Measurements from ENCODE around the gene GRB10. TPM values are rescaled to one million over a fixed set of nuclear protein-coding genes. Genes with fewer than 3 reads are reported as not detected.

GRB10 gene
- polyA plus RNA-seq, 2 of the 4 experiments (the other 2 are of a cell fraction) = 23.2 to 37.0 TPM

DNA sequence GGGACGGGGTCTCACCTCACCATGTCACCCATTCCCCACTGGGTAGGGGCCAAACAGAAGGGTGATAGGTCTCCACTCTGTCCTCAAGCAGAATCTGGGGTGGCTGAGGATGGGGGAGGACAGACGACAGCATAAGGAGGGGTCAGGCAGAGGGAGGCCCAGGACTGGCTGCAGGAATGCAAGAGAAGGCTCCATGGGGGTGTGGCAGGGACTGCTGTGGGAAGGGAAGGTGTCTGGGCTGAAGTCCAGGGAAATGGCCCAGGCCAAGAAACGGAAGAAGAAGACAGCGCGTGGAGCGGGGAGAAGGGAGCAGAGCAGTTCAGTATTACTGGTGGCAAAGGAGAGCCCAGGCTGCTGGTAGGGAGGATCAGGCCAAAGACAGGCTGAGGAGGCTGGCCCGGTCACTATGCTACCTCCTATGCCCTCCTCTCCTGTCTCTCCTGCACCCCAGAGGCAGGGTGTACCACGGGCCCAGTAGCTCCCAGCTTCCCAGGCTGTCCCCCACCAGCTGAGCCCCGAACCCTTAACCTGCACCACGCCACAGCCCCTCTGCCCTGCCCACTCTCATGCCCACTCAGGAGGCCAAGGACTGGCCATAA is 60.9 kb downstream of the GRB10 start:
- Histone ChIP-seq H3K4me2 (no peak overlapping the region), H3K27ac (no peak overlapping the region), H3K4me3 (no peak overlapping the region), H3K4me1 (peaks cover 16% of the 10 kb centered on the region; the same call in 1 of the 3 replicates), H3K9me3 (no peaks in the 10 kb centered on the region)
- no peak for FAIRE-seq
- DNase-seq (ENCODE audit: low read depth in 1 of 2, low spot score in 1 of 2) = no peak
- TF ChIP-seq ZC3H11A (IDR thresholded peaks at IDR 0.05) = no peak
- POLR2A ChIA-PET = no interaction called here
- WGBS (ENCODE audit: missing lambda C conversion rate) = 84% methylated on average over 10 of the region's 10 CpGs
- CTCF ChIA-PET = interaction anchor here (0.8 to 2.0 kb wide), 3 partner anchors 13 to 441 kb away, joined by 3 to 8 read pairs (median 6); no protein-coding TSS in a partner anchor
- ATAC-seq = peak; percentile 48 to 51; a peak in 5 of 6 replicates

DNA sequence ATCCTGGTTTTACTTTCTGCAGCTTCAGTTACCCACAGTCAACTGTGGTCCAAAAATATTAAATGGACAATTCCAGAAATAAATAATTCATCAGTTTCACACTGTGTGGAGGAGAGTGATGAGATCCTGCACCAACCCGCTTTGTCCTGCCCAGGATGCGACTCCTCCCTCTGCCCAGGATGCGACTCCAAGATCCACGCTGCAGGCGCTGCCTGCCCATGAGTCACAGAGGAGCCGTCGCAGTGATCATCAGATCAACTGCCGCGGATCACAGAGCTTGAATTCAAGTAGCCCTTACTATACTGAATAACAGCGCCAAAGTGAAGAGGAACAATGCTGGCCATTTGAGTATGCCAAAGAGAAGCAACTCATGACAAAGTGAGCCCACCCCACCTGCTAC is 61.5 kb downstream of the GRB10 start:
- ATAC-seq = peak; percentile 17 to 62; a peak in 3 of 6 replicates
- Histone ChIP-seq H3K4me2 (no peak overlapping the region), H3K9me3 (no peaks in the 10 kb centered on the region), H3K4me3 (no peak overlapping the region), H3K4me1 (peaks cover 16% of the 10 kb centered on the region; the same call in 1 of the 3 replicates), H3K27ac (no peak overlapping the region)
- ChIA-PET CTCF (interaction anchor here (0.8 to 2.0 kb wide), 4 partner anchors 12 to 441 kb away, joined by 3 to 8 read pairs (median 5); no protein-coding TSS in a partner anchor), POLR2A (no interaction called here)
- peak in 1 of 2 experiments; percentile 22 for DNase-seq (ENCODE audit: low read depth in 1 of 2, low spot score in 1 of 2)
- no peak for FAIRE-seq
- 91% methylated on average over 10 of the region's 10 CpGs for WGBS (ENCODE audit: missing lambda C conversion rate)
- TF ChIP-seq, protein P1, sequence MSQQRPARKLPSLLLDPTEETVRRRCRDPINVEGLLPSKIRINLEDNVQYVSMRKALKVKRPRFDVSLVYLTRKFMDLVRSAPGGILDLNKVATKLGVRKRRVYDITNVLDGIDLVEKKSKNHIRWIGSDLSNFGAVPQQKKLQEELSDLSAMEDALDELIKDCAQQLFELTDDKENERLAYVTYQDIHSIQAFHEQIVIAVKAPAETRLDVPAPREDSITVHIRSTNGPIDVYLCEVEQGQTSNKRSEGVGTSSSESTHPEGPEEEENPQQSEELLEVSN (IDR thresholded peaks at IDR 0.05; ENCODE audit: borderline replicate concordance, low read depth) = no peak
- TF ChIP-seq, protein P2, sequence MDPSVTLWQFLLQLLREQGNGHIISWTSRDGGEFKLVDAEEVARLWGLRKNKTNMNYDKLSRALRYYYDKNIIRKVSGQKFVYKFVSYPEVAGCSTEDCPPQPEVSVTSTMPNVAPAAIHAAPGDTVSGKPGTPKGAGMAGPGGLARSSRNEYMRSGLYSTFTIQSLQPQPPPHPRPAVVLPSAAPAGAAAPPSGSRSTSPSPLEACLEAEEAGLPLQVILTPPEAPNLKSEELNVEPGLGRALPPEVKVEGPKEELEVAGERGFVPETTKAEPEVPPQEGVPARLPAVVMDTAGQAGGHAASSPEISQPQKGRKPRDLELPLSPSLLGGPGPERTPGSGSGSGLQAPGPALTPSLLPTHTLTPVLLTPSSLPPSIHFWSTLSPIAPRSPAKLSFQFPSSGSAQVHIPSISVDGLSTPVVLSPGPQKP (IDR thresholded peaks at IDR 0.05; ENCODE audit: low read depth, low read length) = no peak
- TF ChIP-seq CHD4 (IDR thresholded peaks at IDR 0.05; ENCODE audit: borderline replicate concordance) (no peak), RNF2 (IDR thresholded peaks at IDR 0.05; ENCODE audit: borderline replicate concordance, low read depth) (no peak), FOXS1 (CRISPR knock-in tag; IDR thresholded peaks at IDR 0.05) (no peak), RCOR1 (IDR thresholded peaks at IDR 0.05; ENCODE audit: low read depth, low read length) (no peak), POLR2A (IDR thresholded peaks at IDR 0.05; ENCODE audit: low read length) (no peak), KDM1A (IDR thresholded peaks at IDR 0.05; ENCODE audit: low read depth) (no peak), ZC3H11A (IDR thresholded peaks at IDR 0.05) (no peak)
- TF ChIP-seq, protein P3, sequence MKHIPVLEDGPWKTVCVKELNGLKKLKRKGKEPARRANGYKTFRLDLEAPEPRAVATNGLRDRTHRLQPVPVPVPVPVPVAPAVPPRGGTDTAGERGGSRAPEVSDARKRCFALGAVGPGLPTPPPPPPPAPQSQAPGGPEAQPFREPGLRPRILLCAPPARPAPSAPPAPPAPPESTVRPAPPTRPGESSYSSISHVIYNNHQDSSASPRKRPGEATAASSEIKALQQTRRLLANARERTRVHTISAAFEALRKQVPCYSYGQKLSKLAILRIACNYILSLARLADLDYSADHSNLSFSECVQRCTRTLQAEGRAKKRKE (CRISPR knock-in tag; IDR thresholded peaks at IDR 0.05; ENCODE audit: low read depth) = no peak
- TF ChIP-seq, protein P4, sequence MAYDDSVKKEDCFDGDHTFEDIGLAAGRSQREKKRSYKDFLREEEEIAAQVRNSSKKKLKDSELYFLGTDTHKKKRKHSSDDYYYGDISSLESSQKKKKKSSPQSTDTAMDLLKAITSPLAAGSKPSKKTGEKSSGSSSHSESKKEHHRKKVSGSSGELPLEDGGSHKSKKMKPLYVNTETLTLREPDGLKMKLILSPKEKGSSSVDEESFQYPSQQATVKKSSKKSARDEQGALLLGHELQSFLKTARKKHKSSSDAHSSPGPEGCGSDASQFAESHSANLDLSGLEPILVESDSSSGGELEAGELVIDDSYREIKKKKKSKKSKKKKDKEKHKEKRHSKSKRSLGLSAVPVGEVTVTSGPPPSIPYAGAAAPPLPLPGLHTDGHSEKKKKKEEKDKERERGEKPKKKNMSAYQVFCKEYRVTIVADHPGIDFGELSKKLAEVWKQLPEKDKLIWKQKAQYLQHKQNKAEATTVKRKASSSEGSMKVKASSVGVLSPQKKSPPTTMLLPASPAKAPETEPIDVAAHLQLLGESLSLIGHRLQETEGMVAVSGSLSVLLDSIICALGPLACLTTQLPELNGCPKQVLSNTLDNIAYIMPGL (CRISPR knock-in tag; IDR thresholded peaks at IDR 0.05; ENCODE audit: borderline replicate concordance) = no peak

DNA sequence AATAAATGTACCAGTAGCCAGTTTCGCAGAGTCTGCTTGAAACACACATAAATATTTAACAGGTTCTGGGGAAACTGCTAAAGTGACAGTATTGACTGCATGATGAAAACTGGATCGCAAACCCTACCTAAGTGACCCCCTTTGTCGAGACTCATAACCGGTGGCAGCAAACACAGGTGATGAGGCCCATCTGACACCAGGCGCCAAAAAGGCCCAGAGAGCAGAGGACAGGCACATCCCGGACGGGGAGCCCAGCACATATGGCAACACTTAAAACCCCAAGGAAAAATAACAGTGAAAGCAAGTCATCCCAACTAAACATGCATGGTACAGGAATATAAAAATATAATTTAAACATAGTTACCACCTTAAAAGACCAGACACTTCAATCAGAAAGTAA is 62.4 kb downstream of the GRB10 start:
- Histone ChIP-seq H3K4me2 (no peak overlapping the region), H3K4me3 (no peak overlapping the region), H3K4me1 (peaks cover 24% of the 10 kb centered on the region; the same call in 2 of the 3 replicates), H3K9me3 (no peaks in the 10 kb centered on the region), H3K27ac (no peak overlapping the region)
- TF ChIP-seq, protein P4 (CRISPR knock-in tag; IDR thresholded peaks at IDR 0.05; ENCODE audit: borderline replicate concordance) = no peak
- TF ChIP-seq HEYL (CRISPR knock-in tag; IDR thresholded peaks at IDR 0.05) = no peak
- TF ChIP-seq RNF2 (IDR thresholded peaks at IDR 0.05; ENCODE audit: borderline replicate concordance, low read depth) = no peak
- no peak for TF ChIP-seq TFCP2L1 (CRISPR knock-in tag; IDR thresholded peaks at IDR 0.05)
- TF ChIP-seq NR3C1 (IDR thresholded peaks at IDR 0.05) = no peak
- no peak for TF ChIP-seq FOSB (CRISPR knock-in tag; IDR thresholded peaks at IDR 0.05)
- TF ChIP-seq RFX5 (IDR thresholded peaks at IDR 0.05) = no peak
- TF ChIP-seq, protein P3 (CRISPR knock-in tag; IDR thresholded peaks at IDR 0.05; ENCODE audit: low read depth) = no peak
- no peak for TF ChIP-seq RCOR1 (IDR thresholded peaks at IDR 0.05; ENCODE audit: low read depth, low read length)
- no peak for TF ChIP-seq CBX8 (IDR thresholded peaks at IDR 0.05)
- TF ChIP-seq HOXB13 (CRISPR knock-in tag; IDR thresholded peaks at IDR 0.05; ENCODE audit: low read depth) = no peak
- TF ChIP-seq EHF (CRISPR knock-in tag; IDR thresholded peaks at IDR 0.05) = no peak
- TF ChIP-seq TP53 (CRISPR knock-in tag; IDR thresholded peaks at IDR 0.05) = no peak
- TF ChIP-seq, protein P5, sequence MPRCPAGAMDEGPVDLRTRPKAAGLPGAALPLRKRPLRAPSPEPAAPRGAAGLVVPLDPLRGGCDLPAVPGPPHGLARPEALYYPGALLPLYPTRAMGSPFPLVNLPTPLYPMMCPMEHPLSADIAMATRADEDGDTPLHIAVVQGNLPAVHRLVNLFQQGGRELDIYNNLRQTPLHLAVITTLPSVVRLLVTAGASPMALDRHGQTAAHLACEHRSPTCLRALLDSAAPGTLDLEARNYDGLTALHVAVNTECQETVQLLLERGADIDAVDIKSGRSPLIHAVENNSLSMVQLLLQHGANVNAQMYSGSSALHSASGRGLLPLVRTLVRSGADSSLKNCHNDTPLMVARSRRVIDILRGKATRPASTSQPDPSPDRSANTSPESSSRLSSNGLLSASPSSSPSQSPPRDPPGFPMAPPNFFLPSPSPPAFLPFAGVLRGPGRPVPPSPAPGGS (IDR thresholded peaks at IDR 0.05) = no peak
- TF ChIP-seq, protein P6, sequence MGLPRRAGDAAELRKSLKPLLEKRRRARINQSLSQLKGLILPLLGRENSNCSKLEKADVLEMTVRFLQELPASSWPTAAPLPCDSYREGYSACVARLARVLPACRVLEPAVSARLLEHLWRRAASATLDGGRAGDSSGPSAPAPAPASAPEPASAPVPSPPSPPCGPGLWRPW (IDR thresholded peaks at IDR 0.05) = no peak
- TF ChIP-seq FOSL2 (IDR thresholded peaks at IDR 0.05) = no peak
- TF ChIP-seq FOSL2 (CRISPR knock-in tag; IDR thresholded peaks at IDR 0.05) = no peak
- ChIA-PET POLR2A (no interaction called here), CTCF (interaction anchor here (1.2 to 2.0 kb wide), 2 partner anchors 11 to 16 kb away, joined by 4 to 6 read pairs; no protein-coding TSS in a partner anchor)
- DNase-seq (ENCODE audit: low read depth in 1 of 2, low spot score in 1 of 2) (no peak), ATAC-seq (no peak), FAIRE-seq (no peak)
- WGBS (ENCODE audit: missing lambda C conversion rate) = 94% methylated on average over 7 of the region's 7 CpGs

Data from A549 (cell line).